ENCODE measurements around the gene TSPAN32. TPM values are rescaled to one million over a fixed set of nuclear protein-coding genes. Genes with fewer than 3 reads are reported as not detected.
"Not testable (repeated sequence)": the region's sequence is repeated elsewhere in the genome, so short reads cannot be mapped to it uniquely, and the experiment has no call there.

Gene TSPAN32
- polyA plus RNA-seq, 6 donors from 2014 or later, result 6.5 to 24.0 (median 13.5) TPM

- Mint-ChIP-seq H3K27me3 (peaks cover 25 to 58% (median 39%) of the 10 kb centered on the region in 3 donors), H3K4me1 (no peaks in the 10 kb centered on the region), H3K27ac (no peak overlapping the region), H3K4me3 (no peak overlapping the region), H3K36me3 (peaks cover 18 to 32% of the 10 kb centered on the region in 2 donors), H3K9me3 (peaks cover 7 to 49% (median 32%) of the 10 kb centered on the region in 7 donors)
- DNase-seq, result no peak
- ATAC-seq (ENCODE audit: low read depth in 2 of 2), result no peak
Measured at GRCh38 chr11:2280208-2280607, 21.6 kb upstream of the TSPAN32 start.

GRCh38 chr11:2286350-2286749, 15.5 kb upstream of the TSPAN32 start:
- not testable (repeated sequence) for H3K4me3 Mint-ChIP-seq; DNase-seq; ATAC-seq (ENCODE audit: low read depth in 2 of 2); H3K4me1 Mint-ChIP-seq; H3K27ac Mint-ChIP-seq
- Mint-ChIP-seq H3K9me3 (peaks cover 2 to 23% (median 13%) of the 10 kb centered on the region in 7 donors), H3K27me3 (peaks cover 25 to 51% (median 44%) of the 10 kb centered on the region in 3 donors), H3K36me3 (peaks cover 10 to 18% of the 10 kb centered on the region in 2 donors)

- Mint-ChIP-seq H3K4me3 (peak overlapping the region in 1 of 8 donors; percentile 60), H3K27me3 (peaks cover 24 to 51% (median 41%) of the 10 kb centered on the region in 3 donors), H3K36me3 (peaks cover 10 to 16% of the 10 kb centered on the region in 2 donors), H3K9me3 (peaks cover 2 to 16% (median 8%) of the 10 kb centered on the region in 7 donors), H3K4me1 (peaks cover 0 to 5% (median 0%) of the 10 kb centered on the region in 3 donors), H3K27ac (no peak overlapping the region)
- ATAC-seq (ENCODE audit: low read depth in 2 of 2), result no peak
- DNase-seq, result no peak
Measured at GRCh38 chr11:2287091-2287490, 14.7 kb upstream of the TSPAN32 start.

GRCh38 chr11:2289350-2289749, 12.5 kb upstream of the TSPAN32 start:
- ATAC-seq (ENCODE audit: low read depth in 2 of 2), result no peak
- no peak for DNase-seq
- H3K27ac Mint-ChIP-seq, result peak overlapping the region in 1 of 6 donors; percentile 54
- H3K4me1 Mint-ChIP-seq, result peaks cover 0 to 9% (median 5%) of the 10 kb centered on the region in 3 donors
- H3K4me3 Mint-ChIP-seq, result no peak overlapping the region
- peaks cover 0 to 10% of the 10 kb centered on the region in 2 donors for H3K36me3 Mint-ChIP-seq
- peaks cover 21 to 51% (median 35%) of the 10 kb centered on the region in 3 donors for H3K27me3 Mint-ChIP-seq
- peaks cover 0 to 1% (median 0%) of the 10 kb centered on the region in 7 donors for H3K9me3 Mint-ChIP-seq

- ATAC-seq (ENCODE audit: low read depth in 2 of 2) (no peak), DNase-seq (no peak)
- Mint-ChIP-seq H3K9me3 (no peaks in the 10 kb centered on the region), H3K27ac (no peak overlapping the region), H3K36me3 (peaks cover 0 to 10% of the 10 kb centered on the region in 2 donors), H3K4me3 (no peak overlapping the region), H3K27me3 (peaks cover 16 to 49% (median 30%) of the 10 kb centered on the region in 3 donors), H3K4me1 (peaks cover 0 to 9% (median 7%) of the 10 kb centered on the region in 3 donors)
Measured at GRCh38 chr11:2289859-2290258, 12.0 kb upstream of the TSPAN32 start.

- ATAC-seq (ENCODE audit: low read depth in 2 of 2) (no peak), DNase-seq (no peak)
- H3K27ac Mint-ChIP-seq, result no peak overlapping the region
- H3K36me3 Mint-ChIP-seq, result peaks cover 0 to 10% of the 10 kb centered on the region in 2 donors
- H3K9me3 Mint-ChIP-seq, result no peaks in the 10 kb centered on the region
- H3K27me3 Mint-ChIP-seq, result peaks cover 12 to 45% (median 24%) of the 10 kb centered on the region in 3 donors
- H3K4me1 Mint-ChIP-seq, result peaks cover 0 to 9% (median 7%) of the 10 kb centered on the region in 3 donors
- H3K4me3 Mint-ChIP-seq, result no peak overlapping the region
Measured at GRCh38 chr11:2290351-2290841, 11.4 kb upstream of the TSPAN32 start.

- DNase-seq (no peak), ATAC-seq (ENCODE audit: low read depth in 2 of 2) (no peak)
- no peaks in the 10 kb centered on the region for H3K36me3 Mint-ChIP-seq
- peaks cover 0 to 15% (median 8%) of the 10 kb centered on the region in 3 donors for H3K4me1 Mint-ChIP-seq
- H3K27ac Mint-ChIP-seq, result peak overlapping the region in 1 of 6 donors; percentile 72
- H3K9me3 Mint-ChIP-seq, result no peaks in the 10 kb centered on the region
- H3K4me3 Mint-ChIP-seq, result peak overlapping the region in 1 of 8 donors; percentile 51
- peaks cover 5 to 18% (median 6%) of the 10 kb centered on the region in 3 donors for H3K27me3 Mint-ChIP-seq
Measured at GRCh38 chr11:2293531-2293971, 8.3 kb upstream of the TSPAN32 start.

GRCh38 chr11:2293984-2294925, 7.6 kb upstream of the TSPAN32 start:
- Mint-ChIP-seq H3K4me1 (peaks cover 2 to 17% (median 8%) of the 10 kb centered on the region in 3 donors), H3K36me3 (no peaks in the 10 kb centered on the region), H3K9me3 (no peaks in the 10 kb centered on the region), H3K4me3 (peak overlapping the region in 1 of 8 donors; percentile 51), H3K27ac (peak overlapping the region in 4 of 6 donors; percentile 26 to 72 (median 40)), H3K27me3 (peaks cover 4 to 11% (median 5%) of the 10 kb centered on the region in 3 donors)
- no peak for DNase-seq
- no peak for ATAC-seq (ENCODE audit: low read depth in 2 of 2)

- DNase-seq (no peak), ATAC-seq (ENCODE audit: low read depth in 2 of 2) (no peak)
- Mint-ChIP-seq H3K36me3 (no peaks in the 10 kb centered on the region), H3K27ac (peak overlapping the region in 3 of 6 donors; percentile 26 to 42 (median 37)), H3K27me3 (peaks cover 4 to 5% (median 4%) of the 10 kb centered on the region in 3 donors), H3K9me3 (no peaks in the 10 kb centered on the region), H3K4me1 (peaks cover 8 to 24% (median 15%) of the 10 kb centered on the region in 3 donors), H3K4me3 (no peak overlapping the region)
Measured at GRCh38 chr11:2294926-2295290, 6.9 kb upstream of the TSPAN32 start.

GRCh38 chr11:2295971-2296912, 5.6 kb upstream of the TSPAN32 start:
- DNase-seq (no peak), ATAC-seq (ENCODE audit: low read depth in 2 of 2) (no peak)
- H3K27ac Mint-ChIP-seq, result no peak overlapping the region
- H3K4me3 Mint-ChIP-seq, result peak overlapping the region in 2 of 8 donors; percentile 33 to 47
- H3K4me1 Mint-ChIP-seq, result peaks cover 17 to 29% (median 20%) of the 10 kb centered on the region in 3 donors
- H3K9me3 Mint-ChIP-seq, result no peaks in the 10 kb centered on the region
- peaks cover 0 to 5% (median 4%) of the 10 kb centered on the region in 3 donors for H3K27me3 Mint-ChIP-seq
- no peaks in the 10 kb centered on the region for H3K36me3 Mint-ChIP-seq

GRCh38 chr11:2296913-2297622, 4.7 kb upstream of the TSPAN32 start:
- Mint-ChIP-seq H3K4me1 (peaks cover 24 to 37% (median 25%) of the 10 kb centered on the region in 3 donors), H3K9me3 (no peaks in the 10 kb centered on the region), H3K36me3 (no peaks in the 10 kb centered on the region), H3K27ac (peak overlapping the region in 2 of 6 donors; percentile 39 to 86), H3K27me3 (peaks cover 0 to 5% (median 4%) of the 10 kb centered on the region in 3 donors), H3K4me3 (peak overlapping the region in 1 of 8 donors; percentile 47)
- DNase-seq, result no peak
- no peak for ATAC-seq (ENCODE audit: low read depth in 2 of 2)

- ATAC-seq (ENCODE audit: low read depth in 2 of 2), result no peak
- no peaks in the 10 kb centered on the region for H3K36me3 Mint-ChIP-seq
- peak overlapping the region in 3 of 6 donors; percentile 39 to 86 (median 54) for H3K27ac Mint-ChIP-seq
- H3K27me3 Mint-ChIP-seq, result peaks cover 0 to 1% (median under 1%) of the 10 kb centered on the region in 3 donors
- DNase-seq, result no peak
- H3K4me3 Mint-ChIP-seq, result peak overlapping the region in 3 of 8 donors; percentile 37 to 53 (median 42)
- peaks cover 26 to 40% (median 30%) of the 10 kb centered on the region in 3 donors for H3K4me1 Mint-ChIP-seq
- no peaks in the 10 kb centered on the region for H3K9me3 Mint-ChIP-seq
Measured at GRCh38 chr11:2297623-2298030, 4.2 kb upstream of the TSPAN32 start.
